GM21619 (cell line): Measurements from ENCODE around the gene ATG5.

Experiments
- ATAC-seq: cut with Tn5 transposase; IDR thresholded peaks from one replicate; pipeline ENCODE4 v1.9.1; 2021; ENCODE audit not compliant: unreplicated experiment

Gene ATG5

GRCh38 chr6:106226676-106227075 is 98.9 kb downstream of the ATG5 start:
- no peak for ATAC-seq

GRCh38 chr6:106225581-106225980 is 100.0 kb downstream of the ATG5 start:
- ATAC-seq, result no peak

GRCh38 chr6:106223300-106223930 is 102.1 kb downstream of the ATG5 start:
- no peak for ATAC-seq

GRCh38 chr6:106220485-106220884 is 105.1 kb downstream of the ATG5 start:
- ATAC-seq, result peak; percentile 71

GRCh38 chr6:106216527-106216926 is 109.0 kb downstream of the ATG5 start:
- ATAC-seq, result no peak

- ATAC-seq, result no peak
These were observed 110.0 kb downstream of the ATG5 start for GRCh38 chr6:106215608-106216007.

- ATAC-seq, result no peak
These were observed 111.0 kb downstream of the ATG5 start for GRCh38 chr6:106214531-106214930.

GRCh38 chr6:106213660-106214289 is 111.8 kb downstream of the ATG5 start:
- no peak for ATAC-seq

- no peak for ATAC-seq
These were observed 113.0 kb downstream of the ATG5 start for GRCh38 chr6:106212576-106212975.

- ATAC-seq, result peak; percentile 91
These were observed 118.7 kb downstream of the ATG5 start for GRCh38 chr6:106206905-106207304.

- no peak for ATAC-seq
These were observed 120.6 kb downstream of the ATG5 start for GRCh38 chr6:106204961-106205360.

- no peak for ATAC-seq
These were observed 125.6 kb downstream of the ATG5 start for GRCh38 chr6:106199998-106200397.

GRCh38 chr6:106199331-106199730 is 126.2 kb downstream of the ATG5 start:
- no peak for ATAC-seq

GRCh38 chr6:106197441-106197840 is 128.1 kb downstream of the ATG5 start:
- ATAC-seq, result no peak

GRCh38 chr6:106194949-106195921 is 130.3 kb downstream of the ATG5 start:
- peak; percentile 53 for ATAC-seq

- ATAC-seq, result no peak
These were observed 132.7 kb downstream of the ATG5 start for GRCh38 chr6:106192824-106193223.

GRCh38 chr6:106188104-106188794 is 137.3 kb downstream of the ATG5 start:
- ATAC-seq, result no peak

- ATAC-seq, result no peak
These were observed 138.1 kb downstream of the ATG5 start for GRCh38 chr6:106187424-106187982.

GRCh38 chr6:106186714-106187113 is 138.8 kb downstream of the ATG5 start:
- no peak for ATAC-seq

- no peak for ATAC-seq
These were observed 139.4 kb downstream of the ATG5 start for GRCh38 chr6:106186172-106186571.

GRCh38 chr6:106185615-106186014 is 139.9 kb downstream of the ATG5 start:
- no peak for ATAC-seq
